DMS 273 (cell line): ENCODE measurements around the gene BPI.
"Not testable (repeated sequence)": the region's sequence is repeated elsewhere in the genome, so short reads cannot be mapped to it uniquely, and the experiment has no call there.

Experiments
- DNase-seq: peaks from one replicate; lab custom pipeline; 2025; ENCODE audit not compliant: unreplicated experiment; lab: John Stamatoyannopoulos, UW

Gene BPI

GRCh38 chr20:38277691-38278090 lies 26.3 kb upstream of the BPI start:
- peak; percentile 47 for DNase-seq

- DNase-seq = peak; percentile 97
Observed at GRCh38 chr20:38278131-38278530, 25.8 kb upstream of the BPI start.

- DNase-seq = no peak
Observed at GRCh38 chr20:38278763-38279162, 25.2 kb upstream of the BPI start.

GRCh38 chr20:38281176-38281915 lies 22.6 kb upstream of the BPI start:
- DNase-seq = not testable (repeated sequence)

- peak; percentile 24 for DNase-seq
Observed at GRCh38 chr20:38283236-38283635, 20.7 kb upstream of the BPI start.

- DNase-seq = not testable (repeated sequence)
Observed at GRCh38 chr20:38284066-38284650, 19.8 kb upstream of the BPI start.

GRCh38 chr20:38284893-38285444 lies 19.0 kb upstream of the BPI start:
- no peak for DNase-seq

- DNase-seq = no peak
Observed at GRCh38 chr20:38286586-38287531, 17.1 kb upstream of the BPI start.

GRCh38 chr20:38290829-38291814 lies 12.8 kb upstream of the BPI start:
- peak; percentile 68 for DNase-seq

GRCh38 chr20:38291966-38292365 lies 12.0 kb upstream of the BPI start:
- no peak for DNase-seq

- DNase-seq = no peak
Observed at GRCh38 chr20:38293491-38294065, 10.4 kb upstream of the BPI start.

- no peak for DNase-seq
Observed at GRCh38 chr20:38294076-38294591, 9.8 kb upstream of the BPI start.

GRCh38 chr20:38295811-38296210 lies 8.1 kb upstream of the BPI start:
- DNase-seq = no peak

- no peak for DNase-seq
Observed at GRCh38 chr20:38296433-38296832, 7.5 kb upstream of the BPI start.

- no peak for DNase-seq
Observed at GRCh38 chr20:38297916-38298674, 5.9 kb upstream of the BPI start.

- DNase-seq = no peak
Observed at GRCh38 chr20:38298768-38299288, 5.1 kb upstream of the BPI start.

- DNase-seq = no peak
Observed at GRCh38 chr20:38299963-38300362, 4.0 kb upstream of the BPI start.

- no peak for DNase-seq
Observed at GRCh38 chr20:38300438-38300837, 3.5 kb upstream of the BPI start.

- DNase-seq = no peak
Observed at GRCh38 chr20:38301309-38301708, 2.6 kb upstream of the BPI start.
